ENCODE data around the gene OR13G1.

Gene OR13G1

GRCh38 chr1:247647864-247648263, 31.7 kb downstream of the OR13G1 start:
- TF ChIP-seq TEAD4 (IDR thresholded peaks at IDR 0.05) (no peak), TCF12 (IDR thresholded peaks at IDR 0.05; ENCODE audit: low read depth) (no peak), TAF1 (IDR thresholded peaks at IDR 0.05; ENCODE audit: low read depth) (no peak), FOXM1 (IDR thresholded peaks at IDR 0.05; ENCODE audit: borderline replicate concordance, low read depth) (no peak), EGR1 (IDR thresholded peaks at IDR 0.05) (no peak), CEBPB (IDR thresholded peaks at IDR 0.05) (no peak), EP300 (IDR thresholded peaks at IDR 0.05; ENCODE audit: borderline replicate concordance) (no peak)

DNA sequence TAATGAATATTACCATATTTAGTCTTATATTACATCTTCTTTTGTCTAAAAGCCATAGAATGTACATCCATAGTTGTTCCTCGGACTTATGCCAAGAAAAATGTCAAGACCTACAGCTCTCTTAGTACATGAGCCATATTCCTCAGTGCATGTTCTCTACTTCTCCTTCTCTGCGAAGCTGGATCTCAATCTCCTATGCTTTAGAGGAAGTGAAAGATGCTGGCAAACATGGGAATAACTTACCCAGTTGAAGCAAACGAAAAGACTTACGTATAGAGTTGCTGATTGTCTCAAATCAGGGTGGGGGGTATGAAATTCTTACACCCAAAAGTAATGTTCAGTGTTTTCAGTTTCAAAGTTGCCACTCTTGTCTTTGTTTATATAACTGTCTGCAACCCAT, 32.7 kb downstream of the OR13G1 start:
- TF ChIP-seq FOXM1 (IDR thresholded peaks at IDR 0.05; ENCODE audit: borderline replicate concordance, low read depth) = no peak

GRCh38 chr1:247642742-247643141, 36.8 kb downstream of the OR13G1 start:
- TF ChIP-seq TCF12 (IDR thresholded peaks at IDR 0.05; ENCODE audit: low read depth) (no peak), CEBPB (IDR thresholded peaks at IDR 0.05) (no peak)

DNA sequence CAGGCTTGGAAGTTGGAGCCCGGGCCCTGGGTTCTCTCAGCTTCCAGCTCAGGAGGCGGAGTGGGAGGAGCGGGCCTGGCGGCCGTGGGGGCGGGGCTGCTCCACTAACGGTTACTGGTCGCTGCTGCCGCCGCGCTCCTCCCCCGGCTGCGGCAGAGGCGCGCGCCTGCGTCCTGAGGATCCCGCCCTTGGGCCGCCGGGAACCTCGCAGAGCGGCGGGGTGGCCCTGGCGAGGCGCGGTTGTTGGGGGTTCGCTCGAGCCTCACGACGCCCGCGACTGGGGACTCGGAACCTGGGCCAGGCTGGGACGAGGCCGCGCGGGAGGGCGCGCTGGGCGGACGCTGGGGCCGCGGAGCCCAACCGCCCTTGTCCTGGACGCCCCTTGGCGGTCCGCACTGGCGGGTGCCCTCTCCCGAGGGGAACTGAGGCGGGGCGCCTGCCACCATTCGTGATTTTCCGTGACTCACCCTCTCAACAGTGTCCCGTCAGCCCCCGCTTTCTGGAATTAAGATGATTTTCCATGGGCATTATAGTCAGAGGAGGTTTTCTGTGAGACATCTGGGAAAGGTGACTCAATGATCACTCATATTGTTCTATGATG, 40.1 kb downstream of the OR13G1 start:
- TF ChIP-seq REST (IDR thresholded peaks at IDR 0.05; ENCODE audit: low read depth) = no peak
- no peak for TF ChIP-seq FOXM1 (IDR thresholded peaks at IDR 0.05; ENCODE audit: borderline replicate concordance, low read depth)
- no peak for TF ChIP-seq CREB1 (IDR thresholded peaks at IDR 0.05; ENCODE audit: low read depth)
- no peak for TF ChIP-seq TAF1 (IDR thresholded peaks at IDR 0.05; ENCODE audit: low read depth)
- no peak for TF ChIP-seq EGR1 (IDR thresholded peaks at IDR 0.05)
- TF ChIP-seq CEBPB (IDR thresholded peaks at IDR 0.05) = no peak
- TF ChIP-seq TCF12 (IDR thresholded peaks at IDR 0.05; ENCODE audit: low read depth) = no peak
- TF ChIP-seq MAX (IDR thresholded peaks at IDR 0.05) = no peak
- no peak for TF ChIP-seq TEAD4 (IDR thresholded peaks at IDR 0.05)
- TF ChIP-seq EP300 (IDR thresholded peaks at IDR 0.05; ENCODE audit: borderline replicate concordance) = no peak
- no peak for TF ChIP-seq YY1 (IDR thresholded peaks at IDR 0.05; ENCODE audit: low read depth)
- no peak for TF ChIP-seq RAD21 (IDR thresholded peaks at IDR 0.05; ENCODE audit: low read depth)
- no peak for TF ChIP-seq ZBTB7A (IDR thresholded peaks at IDR 0.05; ENCODE audit: low read depth)

GRCh38 chr1:247638781-247639180, 40.8 kb downstream of the OR13G1 start:
- TF ChIP-seq CREB1 (IDR thresholded peaks at IDR 0.05; ENCODE audit: low read depth) = no peak
- TF ChIP-seq ZBTB7A (IDR thresholded peaks at IDR 0.05; ENCODE audit: low read depth) = no peak
- TF ChIP-seq USF1 (IDR thresholded peaks at IDR 0.05) = no peak
- no peak for TF ChIP-seq NFIC (IDR thresholded peaks at IDR 0.05)
- no peak for TF ChIP-seq YY1 (IDR thresholded peaks at IDR 0.05; ENCODE audit: low read depth)
- TF ChIP-seq TEAD4 (IDR thresholded peaks at IDR 0.05) = no peak
- TF ChIP-seq RAD21 (IDR thresholded peaks at IDR 0.05; ENCODE audit: low read depth) = no peak
- TF ChIP-seq MAX (IDR thresholded peaks at IDR 0.05) = no peak
- TF ChIP-seq EP300 (IDR thresholded peaks at IDR 0.05; ENCODE audit: borderline replicate concordance) = no peak

- no peak for TF ChIP-seq REST (IDR thresholded peaks at IDR 0.05; ENCODE audit: low read depth)
- TF ChIP-seq NFIC (IDR thresholded peaks at IDR 0.05) = no peak
- no peak for TF ChIP-seq TCF12 (IDR thresholded peaks at IDR 0.05; ENCODE audit: low read depth)
- TF ChIP-seq YY1 (IDR thresholded peaks at IDR 0.05; ENCODE audit: low read depth) = no peak
- no peak for TF ChIP-seq ZBTB7A (IDR thresholded peaks at IDR 0.05; ENCODE audit: low read depth)
- no peak for TF ChIP-seq MAX (IDR thresholded peaks at IDR 0.05)
- TF ChIP-seq TAF1 (IDR thresholded peaks at IDR 0.05; ENCODE audit: low read depth) = no peak
- TF ChIP-seq EP300 (IDR thresholded peaks at IDR 0.05; ENCODE audit: borderline replicate concordance) = no peak
- no peak for TF ChIP-seq CEBPB (IDR thresholded peaks at IDR 0.05)
- no peak for TF ChIP-seq TEAD4 (IDR thresholded peaks at IDR 0.05)
- no peak for TF ChIP-seq EGR1 (IDR thresholded peaks at IDR 0.05)
- TF ChIP-seq CREB1 (IDR thresholded peaks at IDR 0.05; ENCODE audit: low read depth) = no peak
- TF ChIP-seq RAD21 (IDR thresholded peaks at IDR 0.05; ENCODE audit: low read depth) = no peak
- no peak for TF ChIP-seq USF1 (IDR thresholded peaks at IDR 0.05)
- TF ChIP-seq FOXM1 (IDR thresholded peaks at IDR 0.05; ENCODE audit: borderline replicate concordance, low read depth) = no peak
These were observed 41.5 kb downstream of the OR13G1 start for GRCh38 chr1:247638011-247638410.
